Stimulated activated CD8-positive, alpha-beta memory T cell treated with anti-CD3 and anti-CD28 coated beads, Interleukin-7, amount 100 ng/mL, for 4 hours (primary cell): ENCODE measurements around the gene PDE11A.

Experiments
- DNase-seq, 2 donors: peaks; one replicate each; pipeline ENCODE4 v3.0.0-alpha.2; 2020; ENCODE audit warnings: low read depth in 2 of 2

The PDE11A gene

GRCh38 chr2:177692783-177693269 lies 379.8 kb downstream of the PDE11A start:
- no peak for DNase-seq

GRCh38 chr2:177692042-177692782 lies 380.4 kb downstream of the PDE11A start:
- no peak for DNase-seq

GRCh38 chr2:177691177-177691576 lies 381.4 kb downstream of the PDE11A start:
- DNase-seq: no peak

- DNase-seq: no peak
These were observed 383.0 kb downstream of the PDE11A start for GRCh38 chr2:177689623-177690022.

- no peak for DNase-seq
These were observed 383.7 kb downstream of the PDE11A start for GRCh38 chr2:177688844-177689243.

- no peak for DNase-seq
These were observed 388.9 kb downstream of the PDE11A start for GRCh38 chr2:177683661-177684069.

GRCh38 chr2:177682836-177683660 lies 389.5 kb downstream of the PDE11A start:
- DNase-seq: no peak

- no peak for DNase-seq
These were observed 390.6 kb downstream of the PDE11A start for GRCh38 chr2:177682006-177682405.

GRCh38 chr2:177680866-177681712 lies 391.5 kb downstream of the PDE11A start:
- no peak for DNase-seq

- no peak for DNase-seq
These were observed 392.7 kb downstream of the PDE11A start for GRCh38 chr2:177679611-177680605.

GRCh38 chr2:177678939-177679338 lies 393.6 kb downstream of the PDE11A start:
- DNase-seq: no peak

- no peak for DNase-seq
These were observed 395.9 kb downstream of the PDE11A start for GRCh38 chr2:177676636-177677035.

- DNase-seq: no peak
These were observed 396.8 kb downstream of the PDE11A start for GRCh38 chr2:177675825-177676224.

GRCh38 chr2:177675350-177675821 lies 397.2 kb downstream of the PDE11A start:
- DNase-seq: no peak

GRCh38 chr2:177673602-177674595 lies 398.7 kb downstream of the PDE11A start:
- DNase-seq: no peak

GRCh38 chr2:177671662-177672061 lies 400.9 kb downstream of the PDE11A start:
- DNase-seq: no peak

GRCh38 chr2:177670791-177671535 lies 401.6 kb downstream of the PDE11A start:
- no peak for DNase-seq

- no peak for DNase-seq
These were observed 402.8 kb downstream of the PDE11A start for GRCh38 chr2:177669625-177670330.
